HG02938 (cell line): ENCODE data around the gene KLRG1.

Source experiments
- ATAC-seq: cut with Tn5 transposase; IDR thresholded peaks from one replicate; pipeline ENCODE4 v1.9.1; 2021; ENCODE audit warnings: mild to moderate bottlenecking, moderate library complexity; ENCODE audit not compliant: unreplicated experiment

Gene KLRG1

GRCh38 chr12:9039397-9039977 is 50.1 kb downstream of the KLRG1 start:
- ATAC-seq = no peak

- no peak for ATAC-seq
Measured at GRCh38 chr12:9040484-9041186, 51.3 kb downstream of the KLRG1 start.

- ATAC-seq = no peak
Measured at GRCh38 chr12:9041321-9041720, 52.0 kb downstream of the KLRG1 start.

DNA sequence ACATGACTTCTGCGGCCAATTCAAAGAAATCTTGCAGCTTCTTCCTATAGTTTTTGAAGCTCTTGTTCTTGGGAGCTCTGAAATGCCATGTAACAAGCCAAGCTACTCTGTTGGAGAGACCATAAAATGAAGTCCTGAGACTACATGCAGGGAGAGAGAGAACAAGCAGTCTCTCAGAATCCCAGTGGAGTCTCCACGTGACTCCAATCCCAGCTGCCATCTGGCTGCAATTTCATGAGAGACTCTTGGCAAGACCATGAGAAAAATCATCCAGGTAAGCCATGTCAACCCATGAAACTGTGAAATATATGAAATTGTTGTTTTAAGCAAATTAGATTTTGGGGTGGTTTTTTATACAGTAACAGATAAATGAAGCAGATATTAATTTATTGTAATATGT is 54.4 kb downstream of the KLRG1 start:
- no peak for ATAC-seq

DNA sequence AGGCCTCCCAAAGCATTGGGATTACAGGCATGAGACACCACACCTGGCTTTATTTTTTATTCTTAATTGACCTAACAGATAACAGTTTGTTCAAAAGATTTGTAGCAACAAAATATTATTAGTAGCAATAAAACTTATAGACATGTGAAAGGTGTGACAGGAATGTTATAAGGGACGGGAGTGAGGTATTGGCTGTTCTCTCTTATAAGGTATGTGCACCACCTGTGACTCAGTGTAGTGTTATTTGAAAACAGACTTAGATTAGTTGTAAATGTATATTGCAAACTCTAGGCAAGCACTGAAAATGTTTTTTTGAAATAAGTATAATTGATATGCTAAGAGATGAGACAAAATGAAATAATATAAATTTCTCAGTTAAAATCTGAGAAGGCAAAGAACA is 57.8 kb downstream of the KLRG1 start:
- no peak for ATAC-seq

DNA sequence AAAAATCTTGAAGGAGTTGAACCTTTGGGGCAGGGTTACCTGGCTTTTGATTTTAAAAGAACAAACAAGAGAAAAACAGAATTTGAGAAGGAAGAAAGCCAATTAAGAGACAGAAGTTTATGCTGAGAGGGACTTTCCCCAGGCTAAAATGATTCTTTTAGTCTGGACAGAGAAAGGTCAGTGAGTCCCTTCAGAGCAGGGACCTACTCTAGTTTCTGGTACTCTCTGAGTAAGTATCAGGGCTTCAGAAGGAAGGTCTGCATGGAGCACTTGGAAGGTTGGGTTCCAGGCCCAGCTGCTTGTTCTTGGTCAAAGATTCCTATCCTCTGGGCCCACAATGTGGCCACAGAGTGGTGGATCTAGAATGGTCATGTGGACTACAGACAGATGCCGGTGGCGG is 59.6 kb downstream of the KLRG1 start:
- no peak for ATAC-seq

- ATAC-seq = no peak
Measured at GRCh38 chr12:9049520-9050133, 60.3 kb downstream of the KLRG1 start.

GRCh38 chr12:9050521-9051157 is 61.3 kb downstream of the KLRG1 start:
- ATAC-seq = no peak

GRCh38 chr12:9051158-9051550 is 61.8 kb downstream of the KLRG1 start:
- ATAC-seq = no peak

- no peak for ATAC-seq
Measured at GRCh38 chr12:9052610-9053009, 63.3 kb downstream of the KLRG1 start.
